HEK293 (cell line): ENCODE results near the gene MAGEB1.

Experiments used
- CTCF ChIP-seq: fragments of 450-650 bp; formaldehyde crosslinking; IDR thresholded peaks from 2 replicates; pipeline ENCODE4 v1.5.1; 2016; ENCODE audit warnings: missing biosample characterization, missing genetic modification characterization
- MYNN ChIP-seq: fragments of 450-650 bp; formaldehyde crosslinking; IDR thresholded peaks from 2 replicates; pipeline ENCODE4 v1.5.1; 2016; ENCODE audit warnings: missing biosample characterization, missing genetic modification characterization, borderline replicate concordance
- REST ChIP-seq: fragments of 450-650 bp; formaldehyde crosslinking; IDR thresholded peaks from 2 replicates; pipeline ENCODE4 v1.5.1; 2016; ENCODE audit warnings: missing biosample characterization, missing genetic modification characterization
- ZBTB1 ChIP-seq: fragments of 450-650 bp; formaldehyde crosslinking; IDR thresholded peaks from 2 replicates; pipeline ENCODE4 v1.5.1; 2016; ENCODE audit warnings: missing biosample characterization, missing genetic modification characterization
- ZFP69B ChIP-seq: fragments of 450-650 bp; formaldehyde crosslinking; IDR thresholded peaks from 2 replicates; pipeline ENCODE4 v1.5.1; 2016; ENCODE audit warnings: missing biosample characterization, missing genetic modification characterization
- ZNF274 ChIP-seq, 2 experiments: fragments of 200-500 bp in 1 of 2; fragments of 450-650 bp in 1 of 2; sonication (Bioruptor generic) in 1 of 2; formaldehyde crosslinking in 1 of 2; IDR thresholded peaks; 2 replicates each; pipeline versions ENCODE4 v1.5.1 to v1.6.1; 2014 to 2016; ENCODE audit warnings: borderline replicate concordance in 1 of 2, inconsistent platforms in 1 of 2, low read length in 1 of 2, missing biosample characterization in 1 of 2, missing genetic modification characterization in 1 of 2
- ZNF629 ChIP-seq: fragments of 450-650 bp; formaldehyde crosslinking; IDR thresholded peaks from 2 replicates; pipeline ENCODE4 v1.5.1; 2017; ENCODE audit warnings: missing biosample characterization, missing genetic modification characterization
- ZNF777 ChIP-seq: fragments of 450-650 bp; formaldehyde crosslinking; IDR thresholded peaks from 2 replicates; pipeline ENCODE4 v1.5.1; 2017; ENCODE audit warnings: missing biosample characterization, missing genetic modification characterization, borderline replicate concordance
- ZSCAN5A ChIP-seq: fragments of 450-650 bp; formaldehyde crosslinking; IDR thresholded peaks from 2 replicates; pipeline ENCODE4 v1.5.1; 2016; ENCODE audit warnings: missing biosample characterization, missing genetic modification characterization

GRCh38 chrX:30224536-30224935 is 22.4 kb upstream of the MAGEB1 start:
- TF ChIP-seq ZFP69B (tag by site-specific recombination) = no peak
- no peak for TF ChIP-seq CTCF (tag by site-specific recombination)
- no peak for TF ChIP-seq ZNF629 (tag by site-specific recombination)
- no peak for TF ChIP-seq MYNN (tag by site-specific recombination)
- TF ChIP-seq REST (tag by site-specific recombination) = no peak
- TF ChIP-seq ZSCAN5A = no peak
- no peak for TF ChIP-seq ZBTB1
- TF ChIP-seq ZNF777 = no peak
- TF ChIP-seq ZNF274 (IDR thresholded peaks at IDR 0.05; ENCODE audit: low read length) = no peak
- no peak for TF ChIP-seq ZNF274 (tag by site-specific recombination; IDR thresholded peaks at IDR 0.05; ENCODE audit: borderline replicate concordance)
